ENCODE measurements around the gene MBTD1.

- TF ChIP-seq THAP12 (CRISPR knock-in tag; IDR thresholded peaks at IDR 0.05) (no peak), NR2F6 (CRISPR knock-in tag; IDR thresholded peaks at IDR 0.05) (no peak), EWSR1 (IDR thresholded peaks at IDR 0.05; ENCODE audit: borderline replicate concordance, low read depth, partially characterized antibody) (no peak)
Measured at GRCh38 chr17:51298508-51299371, 38.9 kb upstream of the MBTD1 start.
